SK-N-SH treated with all-trans-retinoic acid at 6 μM for 48 hours (cell line): ENCODE measurements around the gene SHC3.

Experiments
- ARNTL ChIP-seq: fragments of 450-650 bp; formaldehyde crosslinking; IDR thresholded peaks from 2 replicates; pipeline ENCODE4 v1.5.0; 2020; ENCODE audit warnings: low read depth, mild to moderate bottlenecking, moderate library complexity, borderline replicate concordance
- ESRRG ChIP-seq: fragments of 250-450 bp; sonication (Bioruptor Pico); IDR thresholded peaks from 2 replicates; pipeline ENCODE4 v1.6.1; 2021; ENCODE audit warnings: mild to moderate bottlenecking
- OSR1 ChIP-seq: fragments of 250-450 bp; sonication (Bioruptor Pico); IDR thresholded peaks from 2 replicates; pipeline ENCODE4 v1.8.0; 2022; ENCODE audit warnings: moderate library complexity, mild to moderate bottlenecking, inconsistent platforms
- PATZ1 ChIP-seq: fragments of 250-450 bp; sonication (Bioruptor Pico); IDR thresholded peaks from 2 replicates; pipeline ENCODE4 v1.8.0; 2020; ENCODE audit warnings: mild to moderate bottlenecking, moderate library complexity, borderline replicate concordance
- RARB ChIP-seq: fragments of 250-450 bp; sonication (Bioruptor Pico); IDR thresholded peaks from 2 replicates; pipeline ENCODE4 v1.8.0; 2021; ENCODE audit warnings: mild to moderate bottlenecking, moderate library complexity
- SNAI2 ChIP-seq: fragments of 250-450 bp; sonication (Bioruptor Pico); IDR thresholded peaks from 2 replicates; pipeline ENCODE4 v1.5.0; 2020; ENCODE audit warnings: mild to moderate bottlenecking, moderate library complexity
- TCF4 ChIP-seq: fragments of 250-450 bp; sonication (Bioruptor Pico); IDR thresholded peaks from 2 replicates; pipeline ENCODE4 v1.8.0; 2021; ENCODE audit warnings: mild to moderate bottlenecking, moderate library complexity, borderline replicate concordance
- ZC3H10 ChIP-seq: fragments of 250-450 bp; sonication (Bioruptor Pico); IDR thresholded peaks from 2 replicates; pipeline ENCODE4 v1.5.1; 2021; ENCODE audit warnings: mild to moderate bottlenecking, moderate library complexity
- ZNF565 ChIP-seq: fragments of 450-650 bp; formaldehyde crosslinking; conservative IDR thresholded peaks from 2 replicates; pipeline ENCODE4 v1.5.0; 2020; ENCODE audit warnings: low read depth, mild to moderate bottlenecking, moderate library complexity
- TF ChIP-seq, protein P1 (sequence below): fragments of 250-450 bp; sonication (Bioruptor Pico); IDR thresholded peaks from 2 replicates; pipeline ENCODE4 v1.5.1; 2021; ENCODE audit warnings: mild to moderate bottlenecking, moderate library complexity
- TF ChIP-seq, protein P2 (sequence below): fragments of 250-450 bp; sonication (Bioruptor Pico); IDR thresholded peaks from 2 replicates; pipeline ENCODE4 v1.8.0; 2021; ENCODE audit warnings: low read depth, mild to moderate bottlenecking, moderate library complexity, borderline replicate concordance

GRCh38 chr9:89093201-89093975 lies 85.2 kb downstream of the SHC3 start:
- TF ChIP-seq ZNF565 = no peak
- TF ChIP-seq ARNTL (CRISPR knock-in tag) = no peak
- TF ChIP-seq OSR1 = no peak
- no peak for TF ChIP-seq ESRRG (CRISPR knock-in tag)
- TF ChIP-seq, protein P1, sequence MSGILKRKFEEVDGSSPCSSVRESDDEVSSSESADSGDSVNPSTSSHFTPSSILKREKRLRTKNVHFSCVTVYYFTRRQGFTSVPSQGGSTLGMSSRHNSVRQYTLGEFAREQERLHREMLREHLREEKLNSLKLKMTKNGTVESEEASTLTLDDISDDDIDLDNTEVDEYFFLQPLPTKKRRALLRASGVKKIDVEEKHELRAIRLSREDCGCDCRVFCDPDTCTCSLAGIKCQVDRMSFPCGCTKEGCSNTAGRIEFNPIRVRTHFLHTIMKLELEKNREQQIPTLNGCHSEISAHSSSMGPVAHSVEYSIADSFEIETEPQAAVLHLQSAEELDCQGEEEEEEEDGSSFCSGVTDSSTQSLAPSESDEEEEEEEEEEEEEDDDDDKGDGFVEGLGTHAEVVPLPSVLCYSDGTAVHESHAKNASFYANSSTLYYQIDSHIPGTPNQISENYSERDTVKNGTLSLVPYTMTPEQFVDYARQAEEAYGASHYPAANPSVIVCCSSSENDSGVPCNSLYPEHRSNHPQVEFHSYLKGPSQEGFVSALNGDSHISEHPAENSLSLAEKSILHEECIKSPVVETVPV (CRISPR knock-in tag) = no peak
- no peak for TF ChIP-seq RARB (CRISPR knock-in tag)
- TF ChIP-seq SNAI2 (CRISPR knock-in tag) = no peak
- no peak for TF ChIP-seq PATZ1 (CRISPR knock-in tag)
- no peak for TF ChIP-seq ZC3H10
- TF ChIP-seq TCF4 (CRISPR knock-in tag) = no peak
- TF ChIP-seq, protein P2, sequence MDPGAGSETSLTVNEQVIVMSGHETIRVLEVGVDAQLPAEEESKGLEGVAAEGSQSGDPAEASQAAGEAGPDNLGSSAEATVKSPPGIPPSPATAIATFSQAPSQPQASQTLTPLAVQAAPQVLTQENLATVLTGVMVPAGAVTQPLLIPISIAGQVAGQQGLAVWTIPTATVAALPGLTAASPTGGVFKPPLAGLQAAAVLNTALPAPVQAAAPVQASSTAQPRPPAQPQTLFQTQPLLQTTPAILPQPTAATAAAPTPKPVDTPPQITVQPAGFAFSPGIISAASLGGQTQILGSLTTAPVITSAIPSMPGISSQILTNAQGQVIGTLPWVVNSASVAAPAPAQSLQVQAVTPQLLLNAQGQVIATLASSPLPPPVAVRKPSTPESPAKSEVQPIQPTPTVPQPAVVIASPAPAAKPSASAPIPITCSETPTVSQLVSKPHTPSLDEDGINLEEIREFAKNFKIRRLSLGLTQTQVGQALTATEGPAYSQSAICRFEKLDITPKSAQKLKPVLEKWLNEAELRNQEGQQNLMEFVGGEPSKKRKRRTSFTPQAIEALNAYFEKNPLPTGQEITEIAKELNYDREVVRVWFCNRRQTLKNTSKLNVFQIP = no peak
